Renal pelvis (tissue), 12 donors: ENCODE results near the gene IKZF2. TPM values are rescaled to one million over a fixed set of nuclear protein-coding genes. Genes with fewer than 3 reads are reported as not detected.

Experiments
- DNase-seq: peaks from one replicate; pipeline ENCODE4 v3.0.0-alpha.2; 2013
- long read RNA-seq, 16 experiments: transcript quantifications; one replicate each; lab custom pipeline, GENCODE V29; 2026
- polyA plus RNA-seq, 3 donors: library from polyadenylated mRNA; unstranded; fragments of 120-200 nt; gene quantifications; one replicate each; pipeline ENCODE4 v1.2.1, GENCODE V29; 2013; ENCODE audit not compliant: insufficient read length in 3 of 3

Gene IKZF2
- polyA plus RNA-seq: 10 to 100 TPM in 2 of 3 donors, 1 to 10 TPM in 1; 7.3 to 10.5 (median 10.0) TPM
- long read RNA-seq, donor 1: 0 reads
- long read RNA-seq, donor 2: 0 reads
- long read RNA-seq, donor 3: 0 reads
- long read RNA-seq, donor 4: 0 reads
- long read RNA-seq, donor 5: 0 reads
- long read RNA-seq, donor 6: 0 reads
- long read RNA-seq, donor 7, partial matches to known transcripts: 0 of 1 reads
- long read RNA-seq, donor 7, other reads (novel, unspliced or antisense): 0 of 1 reads
- long read RNA-seq, donor 8: 0 reads
- long read RNA-seq, donor 9: 0 reads
- long read RNA-seq, donor 10: 0 reads
- long read RNA-seq, donor 11: 0 reads
- long read RNA-seq, donor 12: 0 reads
- long read RNA-seq, donor 13: 0 reads
- long read RNA-seq, donor 14: 0 reads
- long read RNA-seq, donor 15: 0 reads
- long read RNA-seq, donor 16: 0 reads

DNA sequence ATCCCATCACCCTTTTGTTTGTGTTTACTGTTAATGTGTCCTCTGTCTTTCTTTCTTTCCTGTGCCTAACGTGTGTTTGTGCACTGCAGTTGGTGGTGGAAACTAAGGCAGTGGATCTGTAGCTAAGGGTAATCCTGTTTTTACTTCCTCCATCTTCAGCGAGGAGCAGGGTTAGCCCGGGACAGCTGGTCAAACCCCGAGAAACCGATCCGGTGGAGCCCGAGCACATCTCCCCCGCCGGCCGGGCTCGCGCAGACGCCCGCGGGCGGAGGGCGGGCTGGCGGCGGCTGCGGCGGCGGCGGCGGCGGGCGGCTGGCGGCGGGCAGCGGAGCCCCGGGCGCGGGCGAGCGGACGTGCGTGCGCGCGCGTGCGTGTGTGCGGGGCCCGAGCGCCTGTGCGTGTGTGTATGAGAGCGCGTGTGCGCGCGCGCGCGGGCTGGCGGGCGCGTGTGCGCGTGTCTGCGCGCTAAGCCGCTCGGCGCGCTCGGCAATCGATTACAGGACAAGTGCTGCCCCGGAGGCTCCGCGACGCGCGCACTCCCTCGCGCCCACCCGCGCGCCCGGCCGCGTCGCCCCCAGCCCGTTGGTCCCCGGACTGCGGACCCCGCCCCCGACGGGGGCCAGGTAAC, at the start of gene IKZF2:
Gene IKZF2 (minus strand): TSS at position 176 of the 628 bp plus-strand sequence. CDS start 2,983 bp downstream, outside the sequence.
- DNase-seq: peak; percentile 88

DNA sequence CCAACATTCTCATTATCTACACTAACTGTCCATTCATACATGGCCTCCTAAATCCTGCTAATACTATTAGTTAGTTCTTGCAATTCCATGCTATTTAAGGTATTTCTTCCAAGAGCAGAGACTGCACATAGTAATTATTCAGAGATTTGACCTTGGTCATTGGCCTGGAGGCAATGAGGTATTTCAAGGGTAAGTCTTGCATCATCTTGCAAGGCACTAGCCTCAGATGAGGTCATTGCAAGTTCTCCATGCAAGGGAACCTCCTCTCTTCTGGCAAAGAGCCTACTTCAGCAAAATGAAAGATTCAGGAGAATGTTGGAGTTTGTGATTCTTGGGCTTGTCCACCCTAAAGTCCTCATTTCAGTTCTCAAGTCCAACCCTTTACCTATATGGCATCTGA, 48.5 kb upstream of the IKZF2 start:
- DNase-seq: no peak

DNA sequence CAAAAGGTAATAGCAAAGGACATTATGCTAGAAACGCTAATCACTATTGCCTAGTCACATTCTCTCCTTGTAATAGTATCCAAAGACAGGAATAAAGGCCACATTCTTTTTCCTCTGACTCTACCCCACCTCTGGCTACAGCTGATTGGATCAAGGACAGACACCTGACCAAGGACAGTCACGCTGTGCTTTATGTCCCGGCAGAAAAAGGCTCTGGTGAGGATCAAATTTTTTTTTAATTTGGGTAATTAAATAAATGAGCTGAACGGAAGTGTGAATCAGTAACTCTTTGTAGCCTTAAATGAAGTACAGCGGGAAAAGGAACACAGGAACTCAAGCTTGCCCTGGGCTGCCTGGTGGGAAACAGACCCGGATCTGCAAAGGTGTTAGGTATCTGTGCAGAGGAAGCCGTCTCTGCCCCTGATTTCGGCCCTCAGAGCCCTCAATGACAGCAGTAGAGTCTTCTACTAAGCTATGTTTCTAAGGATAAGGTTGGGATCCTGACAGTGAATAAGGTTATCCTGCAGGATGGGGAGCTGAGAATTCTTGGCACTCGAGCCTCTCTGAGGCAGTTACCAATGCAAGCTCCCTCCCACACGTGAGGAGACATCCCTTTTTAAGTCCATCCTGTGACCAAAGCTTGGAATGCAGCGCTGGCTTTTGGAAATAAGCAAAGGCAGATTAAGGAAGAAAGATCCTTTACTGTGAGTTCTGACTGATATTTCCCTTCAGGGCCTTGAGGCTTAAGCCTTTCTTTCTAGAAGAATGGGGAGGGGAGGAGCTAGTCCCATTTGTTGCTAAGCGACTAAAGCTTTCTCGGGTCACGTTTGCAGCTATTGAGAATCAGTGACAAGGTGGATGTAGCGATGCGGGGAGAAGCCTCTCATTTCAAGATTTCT, 37.8 kb upstream of the IKZF2 start:
- no peak for DNase-seq

DNA sequence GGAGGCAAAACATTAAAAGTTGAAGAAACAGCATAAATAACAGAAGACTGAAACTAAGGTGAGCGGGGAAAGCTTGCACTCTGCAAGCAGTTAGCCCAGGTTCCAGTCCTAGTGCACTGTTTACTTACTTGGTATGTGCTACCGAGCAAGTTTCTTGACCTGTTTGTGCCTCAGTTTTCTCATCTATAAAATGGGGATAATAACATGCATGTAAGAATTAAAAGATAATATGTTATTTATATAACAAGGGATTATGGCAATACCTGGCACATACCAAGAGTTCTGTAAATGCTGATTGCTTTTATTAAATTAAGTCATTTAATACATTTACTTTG, 37.1 kb upstream of the IKZF2 start:
- no peak for DNase-seq

DNA sequence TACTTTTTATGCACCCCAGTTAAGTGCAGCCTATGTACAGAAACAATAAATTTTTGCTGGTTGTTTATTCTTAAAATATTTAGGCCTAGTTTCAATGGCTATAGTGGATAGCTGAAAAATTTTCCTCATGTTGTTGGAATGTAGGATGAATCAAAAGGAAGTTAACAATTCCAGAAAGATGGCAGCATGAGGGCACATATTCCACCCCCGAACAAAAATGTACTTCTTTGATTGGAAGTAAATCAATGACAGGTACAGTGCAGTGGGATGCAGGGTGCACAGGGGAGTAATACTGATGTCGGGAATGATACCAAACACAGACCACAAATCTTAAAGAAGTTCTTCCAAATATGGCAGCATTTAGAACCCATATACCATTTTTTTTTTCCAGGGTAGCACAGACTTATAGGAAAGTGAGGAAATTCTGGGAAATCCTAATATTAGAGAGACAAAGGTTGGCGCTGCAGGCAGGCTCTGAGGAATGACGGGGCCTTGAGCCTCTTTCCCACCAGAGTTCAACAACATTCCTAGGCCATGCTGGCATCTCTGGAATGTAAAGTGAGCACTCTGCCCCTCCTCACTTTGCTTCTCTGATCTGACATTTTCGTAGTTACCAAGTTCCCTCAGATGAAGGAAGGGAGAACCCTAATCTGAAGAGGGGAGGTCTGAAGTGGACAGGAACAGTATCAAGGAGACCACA, 36.6 kb upstream of the IKZF2 start:
- DNase-seq: peak; percentile 50

DNA sequence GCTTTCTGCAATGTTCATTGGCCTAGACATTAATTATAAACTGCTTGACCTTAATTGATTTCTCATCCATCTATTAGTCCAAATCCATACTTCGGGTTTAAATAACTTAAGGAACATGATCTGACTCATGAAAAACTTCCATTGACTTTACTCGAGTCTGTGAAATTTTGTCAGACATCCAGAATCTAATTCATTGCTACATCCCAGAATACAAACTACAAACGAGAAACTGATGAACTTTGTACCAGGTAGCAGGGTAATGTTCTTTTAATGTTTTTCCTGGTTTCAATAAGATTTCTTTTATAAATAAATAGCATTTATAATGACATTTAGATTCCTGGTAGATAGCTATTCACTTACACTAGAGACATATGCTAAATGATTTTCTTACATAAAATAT, 36.0 kb upstream of the IKZF2 start:
- DNase-seq: no peak

DNA sequence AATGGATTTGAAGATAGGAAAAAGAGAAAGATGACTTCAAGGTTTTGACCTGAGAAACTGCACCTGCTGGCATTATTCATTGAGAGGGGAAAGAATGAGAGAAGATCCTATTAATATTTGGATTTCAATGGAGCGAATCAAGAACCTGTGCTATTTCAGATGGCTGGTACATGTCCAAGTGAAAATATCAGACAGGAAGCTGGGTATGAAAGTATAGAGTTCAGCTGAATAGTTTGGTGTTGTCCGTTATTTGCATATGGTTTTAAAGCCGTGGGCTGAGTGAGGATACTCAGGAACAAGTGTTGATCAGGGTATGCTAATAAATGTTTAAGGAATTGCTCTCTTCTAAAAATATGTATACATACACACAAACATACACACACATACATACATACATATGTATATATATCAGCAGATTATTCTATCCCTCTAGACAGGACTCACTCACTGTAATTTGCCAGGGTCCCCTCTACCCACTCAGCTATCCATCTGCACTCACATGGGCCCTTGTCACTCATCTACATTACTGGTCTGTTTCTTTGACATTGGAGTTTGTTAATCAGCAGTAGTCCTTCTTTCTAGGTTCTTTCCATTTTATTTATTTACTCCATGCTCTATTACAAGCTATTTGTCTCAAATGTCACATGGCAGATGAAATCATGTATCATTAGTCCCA, 33.9 kb upstream of the IKZF2 start:
- no peak for DNase-seq

DNA sequence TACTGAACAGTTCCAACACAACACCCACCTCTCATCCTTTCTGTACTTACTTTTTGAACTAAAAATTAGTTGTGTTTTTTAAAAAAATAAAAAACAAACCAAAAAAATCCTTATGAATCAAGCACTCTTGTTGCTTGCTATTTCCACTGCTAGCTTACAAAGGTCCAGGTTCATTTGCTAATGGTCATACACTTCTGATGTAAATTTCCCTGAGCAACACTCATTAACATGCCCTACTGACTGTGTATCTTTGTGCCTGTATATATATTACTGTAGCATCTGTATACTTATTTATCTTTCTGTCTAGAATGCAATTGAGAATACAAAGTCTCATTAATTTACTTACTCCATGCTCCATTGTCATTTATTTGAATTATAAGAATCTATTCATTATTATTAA, 30.3 kb upstream of the IKZF2 start:
- DNase-seq: no peak

DNA sequence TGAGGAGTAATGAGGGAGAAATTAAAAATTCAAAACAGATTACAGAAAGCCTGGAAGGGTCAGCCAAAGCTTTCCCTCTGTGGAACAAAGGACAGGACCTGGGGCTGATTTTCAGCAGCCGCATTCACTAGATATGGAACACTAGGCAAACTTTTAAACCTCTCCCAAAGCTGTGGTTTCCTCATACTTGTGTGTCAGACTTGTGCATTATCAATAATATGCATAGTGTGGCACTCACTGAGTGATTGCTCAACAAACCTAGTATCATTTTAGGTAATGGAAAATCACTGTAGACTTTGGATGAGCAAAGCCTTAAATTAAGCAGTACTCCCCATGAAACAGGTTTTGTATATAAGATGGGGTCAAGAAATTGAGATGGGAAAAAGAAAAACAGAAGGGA, 26.3 kb upstream of the IKZF2 start:
- DNase-seq: no peak

DNA sequence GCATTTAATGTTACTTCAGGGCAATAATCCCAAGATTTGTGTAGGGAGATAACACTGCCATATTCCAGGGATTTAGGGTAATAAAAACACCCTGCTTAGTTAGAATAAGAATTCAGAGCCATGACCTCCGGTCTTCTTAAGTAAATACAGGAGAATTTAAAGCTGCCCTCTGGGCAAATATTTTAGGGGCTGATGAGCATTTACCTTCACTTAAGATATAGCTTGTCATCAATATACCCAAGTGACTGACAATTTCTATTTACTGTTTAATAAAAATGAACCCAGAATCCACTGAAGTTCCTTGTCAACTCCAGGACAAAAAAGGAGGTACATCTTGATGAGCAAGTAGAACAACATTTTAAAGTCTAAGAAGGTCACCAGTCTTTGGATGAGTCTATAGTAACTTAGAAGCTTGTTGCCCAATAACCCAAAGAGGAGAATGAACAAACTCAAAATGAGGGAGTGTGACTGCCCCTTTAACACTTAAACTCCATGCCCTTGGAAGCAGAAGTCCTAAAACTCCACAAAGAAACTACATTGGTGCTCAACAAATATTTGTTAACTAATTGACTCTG, 24.3 kb upstream of the IKZF2 start:
- DNase-seq: no peak

DNA sequence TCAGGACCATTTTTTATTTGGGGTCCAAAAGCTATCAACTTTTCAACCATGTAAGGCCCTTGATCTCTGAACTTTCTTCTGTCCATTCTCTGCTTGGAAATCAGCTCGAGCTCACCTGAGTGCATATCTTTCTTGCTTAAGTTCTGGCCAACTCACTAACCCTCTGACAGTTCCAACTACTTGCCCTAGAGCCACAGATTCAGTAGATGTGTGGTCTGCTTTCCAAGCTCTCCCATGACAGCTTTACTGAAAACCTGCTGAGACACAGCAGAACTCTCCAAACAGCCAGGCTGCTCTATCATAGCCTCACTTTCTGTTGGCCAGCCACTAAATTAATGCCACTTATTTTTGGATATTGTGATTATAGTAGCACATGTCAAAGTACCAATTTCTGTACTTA, 21.2 kb upstream of the IKZF2 start:
- DNase-seq: no peak

DNA sequence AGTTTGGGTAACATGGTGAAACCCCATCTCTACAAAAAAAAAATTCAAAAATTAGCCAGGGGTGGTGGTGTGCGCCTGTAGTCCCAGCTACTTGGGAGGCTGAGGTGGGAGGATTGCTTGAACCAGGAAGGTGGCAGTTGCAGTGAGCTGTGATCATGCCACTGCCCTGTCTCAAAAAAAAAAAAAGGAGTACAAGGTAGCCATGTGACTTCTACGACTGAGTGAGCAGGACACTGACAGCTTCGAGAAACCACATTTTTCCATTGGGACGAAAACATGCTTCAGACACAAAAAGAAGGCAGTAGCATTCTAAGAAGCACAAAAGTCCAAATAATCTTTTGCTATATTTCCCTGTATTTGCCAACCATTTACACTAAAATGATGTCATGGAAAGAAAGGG, 19.7 kb upstream of the IKZF2 start:
- DNase-seq: no peak

DNA sequence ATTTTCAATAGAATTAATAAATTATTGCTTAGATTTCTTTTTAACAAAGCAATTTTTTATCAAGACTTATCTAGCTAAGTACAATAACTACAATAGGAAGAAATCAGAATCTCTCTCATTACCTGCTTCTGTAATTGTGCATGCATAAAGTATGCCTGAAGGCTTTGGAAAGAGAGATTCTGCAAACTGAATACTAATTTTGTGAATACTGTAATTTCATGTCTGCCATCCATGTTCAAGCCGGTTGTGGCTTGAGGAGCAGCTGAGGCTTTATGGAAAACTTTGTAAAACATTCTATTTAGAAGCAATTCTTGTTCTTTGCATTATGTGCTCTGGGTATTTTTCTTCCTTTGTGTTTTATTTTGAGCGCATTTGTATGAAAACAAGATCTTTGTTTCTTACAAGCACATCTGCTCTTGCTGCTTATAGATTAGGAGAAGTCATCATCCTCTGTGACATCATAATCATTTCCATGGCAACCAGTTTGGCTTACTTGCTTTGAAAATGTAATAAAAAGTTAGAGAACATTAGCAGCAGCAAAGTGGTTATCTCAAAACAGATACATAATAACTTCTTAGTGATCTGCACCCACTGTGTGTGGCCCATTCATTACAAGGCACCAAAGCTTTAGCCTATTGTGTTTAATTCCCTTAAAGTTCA, 16.0 kb upstream of the IKZF2 start:
- no peak for DNase-seq

DNA sequence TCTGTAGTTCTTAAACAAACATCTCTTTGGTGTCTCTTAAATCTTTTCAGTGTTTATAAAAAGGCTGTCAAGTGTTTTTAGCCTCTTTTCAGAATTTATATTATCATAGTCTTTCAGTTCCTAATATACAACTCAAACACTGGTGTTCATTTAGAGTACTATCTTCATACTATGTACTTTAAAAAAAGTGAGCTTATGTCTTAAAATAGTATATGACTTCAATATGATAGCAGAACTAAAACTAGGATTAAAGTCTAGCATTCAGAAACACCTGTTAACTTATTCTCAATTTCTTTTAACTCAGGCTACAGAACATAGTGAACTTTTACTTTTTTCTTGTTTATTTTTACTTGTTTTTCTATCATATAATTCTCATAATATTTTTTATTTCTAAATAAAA, 14.7 kb upstream of the IKZF2 start:
- DNase-seq: no peak

DNA sequence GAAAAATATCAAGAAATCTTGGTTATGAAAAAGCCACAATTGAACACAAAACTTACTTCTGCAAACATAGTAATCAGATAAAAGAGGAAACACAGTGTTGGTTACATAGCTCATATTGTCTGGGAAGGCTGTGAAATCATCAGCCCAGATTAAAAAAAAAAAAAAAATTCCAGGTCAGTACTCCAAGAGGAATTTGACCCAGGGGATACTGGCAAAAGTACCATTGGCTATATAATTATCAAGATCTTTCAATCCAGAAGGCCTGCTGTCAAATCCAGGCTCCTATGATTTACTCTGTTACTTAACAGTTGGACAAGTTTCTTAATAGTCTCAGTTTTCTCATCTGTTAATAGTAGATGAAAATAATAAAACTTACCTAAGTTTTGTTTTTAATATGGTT, 12.9 kb upstream of the IKZF2 start:
- DNase-seq: no peak

DNA sequence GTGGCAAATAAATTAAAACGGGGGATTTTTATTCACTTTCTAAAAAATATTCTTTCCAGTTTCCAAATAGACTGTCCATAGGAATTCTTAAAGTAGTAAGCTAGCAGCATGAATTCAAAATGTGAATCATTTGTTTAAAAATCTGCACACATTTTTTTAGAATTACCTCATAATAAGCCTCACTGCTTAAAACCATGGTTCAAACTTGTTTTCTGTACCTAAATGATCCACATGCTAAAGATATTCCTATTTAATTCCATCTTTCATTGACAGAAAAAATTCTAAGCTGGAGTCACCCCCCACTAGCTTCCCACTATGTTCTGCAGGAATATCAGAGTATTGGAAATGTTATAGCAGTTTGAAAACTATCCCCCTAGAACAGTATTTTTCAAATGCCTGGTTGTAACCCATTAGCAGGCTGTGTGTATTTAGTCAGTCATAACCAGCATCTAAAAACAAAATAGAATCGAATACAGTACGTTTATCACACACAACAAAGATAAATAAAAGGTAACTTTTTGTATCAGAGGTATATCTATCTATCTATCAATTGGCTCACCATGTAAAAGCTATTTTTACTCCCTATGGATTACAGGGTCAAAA, 11.2 kb upstream of the IKZF2 start:
- no peak for DNase-seq

DNA sequence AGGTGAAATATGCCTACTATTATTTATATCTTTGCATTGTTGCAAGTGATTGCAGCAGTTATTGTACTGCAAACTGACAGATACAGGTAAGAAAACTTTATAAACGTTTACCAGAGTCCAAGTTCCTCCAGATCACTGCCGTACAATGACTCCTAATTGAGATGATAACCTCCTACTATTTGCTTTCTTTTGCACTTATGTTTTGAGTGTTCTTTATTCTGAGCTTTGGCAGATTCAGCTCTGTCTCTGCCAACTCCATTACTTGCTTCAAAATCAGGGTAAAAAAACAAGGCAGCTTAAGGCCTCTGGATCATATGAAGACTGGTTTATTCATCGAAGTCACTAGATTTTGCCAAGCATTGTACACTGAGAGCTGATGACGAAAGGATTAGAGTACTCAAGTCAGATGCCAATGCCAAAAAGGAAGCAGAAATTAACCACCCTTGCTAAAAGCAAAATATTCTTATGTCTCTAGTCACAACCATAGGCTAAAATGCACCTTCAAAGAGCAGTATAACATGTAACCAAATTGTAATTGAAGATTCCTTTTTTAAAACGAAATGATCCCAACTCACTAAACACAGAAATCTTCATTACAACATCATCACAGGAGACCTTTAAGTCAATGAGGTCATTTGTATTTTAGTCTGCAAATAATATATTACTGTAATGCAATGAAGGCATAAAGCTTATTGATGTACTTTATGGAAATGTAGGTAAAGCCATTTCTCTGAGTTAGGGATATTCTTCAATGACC, 10.5 kb upstream of the IKZF2 start:
- DNase-seq: no peak

DNA sequence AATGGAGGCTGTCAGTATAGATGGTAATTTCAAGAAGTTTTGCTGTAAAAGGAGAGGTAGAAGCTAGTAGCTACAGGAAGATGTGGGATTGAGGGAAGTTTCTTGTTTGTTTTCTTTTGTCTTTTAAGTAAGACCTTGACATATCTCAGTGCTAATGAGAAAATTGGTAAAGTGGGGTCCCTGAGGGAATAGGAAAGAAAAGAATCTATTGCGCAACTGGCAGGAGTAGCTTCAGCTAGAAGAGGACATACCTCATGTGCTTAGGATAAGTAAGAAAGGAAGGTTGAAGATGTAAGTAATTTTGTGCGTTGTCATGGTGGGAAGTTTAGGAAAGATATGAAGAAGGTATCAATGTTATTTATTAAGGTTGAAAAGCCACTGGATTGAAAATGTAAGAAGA, 8.4 kb upstream of the IKZF2 start:
- no peak for DNase-seq

DNA sequence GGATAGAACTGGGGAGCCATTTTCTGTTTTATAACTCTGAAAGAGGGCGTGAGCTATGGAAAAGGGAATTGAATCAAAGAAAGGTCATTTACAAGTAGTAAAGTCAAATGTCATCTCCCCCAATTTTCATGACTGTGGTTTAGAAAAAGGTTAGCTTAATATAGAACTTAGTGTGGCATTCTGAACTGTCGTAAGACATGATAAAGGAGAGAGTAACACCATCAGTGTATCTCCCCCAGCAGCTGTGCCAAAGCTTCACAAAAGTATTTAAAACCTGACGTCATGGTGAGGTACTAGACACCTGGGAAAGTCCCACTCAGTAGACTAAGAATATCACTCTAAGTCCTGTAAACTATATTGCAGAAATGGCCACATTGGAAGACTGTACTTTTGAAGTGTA, 5.8 kb upstream of the IKZF2 start:
- DNase-seq: no peak
